GM18507 (cell line): ENCODE data around the gene STAT5B.
A peak's percentile ranks its signal among the peaks of the same experiment; 100 is the strongest.
"Not testable (repeated sequence)": the region's sequence is repeated elsewhere in the genome, so short reads cannot be mapped to it uniquely, and the experiment has no call there.

Experiments used
- DNase-seq: peaks from one replicate; pipeline ENCODE4 v3.0.0; 2011; ENCODE audit warnings: low read depth; ENCODE audit not compliant: insufficient read length; ENCODE audit errors: extremely low spot score
- FAIRE-seq: peaks from 2 replicates; lab custom pipeline; 2011; peaks lifted over from hg19 to GRCh38; lab: Jason Lieb, UNC

The STAT5B gene

GRCh38 chr17:42272162-42272907, 3.9 kb downstream of the STAT5B start:
- FAIRE-seq (no peak), DNase-seq (no peak)

GRCh38 chr17:42271779-42272035, 4.5 kb downstream of the STAT5B start:
- DNase-seq (no peak), FAIRE-seq (no peak)

GRCh38 chr17:42271006-42271778, 5.0 kb downstream of the STAT5B start:
- DNase-seq: no peak
- FAIRE-seq: no peak

GRCh38 chr17:42270596-42270995, 5.6 kb downstream of the STAT5B start:
- no peak for FAIRE-seq
- no peak for DNase-seq

GRCh38 chr17:42270170-42270535, 6.0 kb downstream of the STAT5B start:
- DNase-seq: no peak
- FAIRE-seq: no peak

GRCh38 chr17:42268236-42268635, 8.0 kb downstream of the STAT5B start:
- DNase-seq (no peak), FAIRE-seq (no peak)

- FAIRE-seq (no peak), DNase-seq (no peak)
These were observed 9.0 kb downstream of the STAT5B start for GRCh38 chr17:42266918-42267766.

- FAIRE-seq (no peak), DNase-seq (no peak)
These were observed 9.7 kb downstream of the STAT5B start for GRCh38 chr17:42266462-42266861.

- FAIRE-seq, DNase-seq: not testable (repeated sequence)
These were observed 11.8 kb downstream of the STAT5B start for GRCh38 chr17:42264366-42264765.

GRCh38 chr17:42260318-42260717, 15.9 kb downstream of the STAT5B start:
- no peak for FAIRE-seq

GRCh38 chr17:42255445-42255844, 20.7 kb downstream of the STAT5B start:
- DNase-seq: no peak
- FAIRE-seq: no peak

More at GRCh38 chr17:42260318-42260717, 15.9 kb downstream of the STAT5B start:
- no peak for DNase-seq

- DNase-seq (no peak), FAIRE-seq (no peak)
These were observed 22.6 kb downstream of the STAT5B start for GRCh38 chr17:42253578-42253977.

- FAIRE-seq (no peak), DNase-seq (no peak)
These were observed 23.3 kb downstream of the STAT5B start for GRCh38 chr17:42252597-42253550.

GRCh38 chr17:42251115-42251514, 25.1 kb downstream of the STAT5B start:
- DNase-seq: no peak
- FAIRE-seq: no peak

GRCh38 chr17:42249681-42250446, 26.3 kb downstream of the STAT5B start:
- DNase-seq: no peak
- no peak for FAIRE-seq

GRCh38 chr17:42248351-42249179, 27.6 kb downstream of the STAT5B start:
- FAIRE-seq: peak; percentile 93

GRCh38 chr17:42247734-42248133, 28.5 kb downstream of the STAT5B start:
- FAIRE-seq (no peak), DNase-seq (no peak)

More at GRCh38 chr17:42248351-42249179, 27.6 kb downstream of the STAT5B start:
- peak; percentile 44 for DNase-seq

GRCh38 chr17:42246515-42246914, 29.7 kb downstream of the STAT5B start:
- FAIRE-seq (no peak), DNase-seq (no peak)
